HG02973 (cell line): Measurements from ENCODE around the gene FAM171A2.
"Not testable (repeated sequence)": the region's sequence is repeated elsewhere in the genome, so short reads cannot be mapped to it uniquely, and the experiment has no call there.

Experiments
- ATAC-seq: cut with Tn5 transposase; IDR thresholded peaks from one replicate; pipeline ENCODE4 v1.9.1; 2021; ENCODE audit warnings: moderate library complexity; ENCODE audit not compliant: unreplicated experiment

FAM171A2 gene

DNA sequence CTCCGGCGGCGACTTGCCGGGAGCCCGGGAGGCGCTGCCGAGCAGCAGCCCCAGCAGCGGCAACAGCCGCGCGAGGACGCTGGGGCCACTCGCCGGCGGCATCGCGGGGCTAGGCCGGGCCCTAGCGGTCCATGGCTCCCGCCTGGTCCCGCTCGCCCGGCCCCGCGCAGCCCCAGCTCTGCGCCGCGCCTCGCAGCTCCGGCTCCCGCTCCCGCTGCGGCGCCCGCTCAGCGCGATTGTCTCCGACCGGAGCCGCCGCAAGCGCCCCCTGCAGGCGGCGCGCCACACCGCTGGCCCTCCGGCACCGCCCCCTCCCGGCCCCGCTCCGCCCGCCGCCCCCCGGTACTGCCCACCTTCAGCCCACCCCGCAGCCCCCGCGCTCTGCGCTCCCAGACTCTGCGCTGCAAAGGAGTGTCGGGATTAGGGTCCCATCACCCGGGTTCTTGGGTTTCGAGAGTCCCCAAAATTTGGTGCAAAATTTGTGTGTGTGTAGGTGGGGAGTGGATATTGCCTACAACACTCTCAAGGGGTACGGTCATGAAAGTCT, at the start of gene FAM171A2:
Gene FAM171A2 (minus strand): TSS at position 241 of the 547 bp plus-strand sequence. CDS start 139 bp downstream, at position 102.
- ATAC-seq = no peak

DNA sequence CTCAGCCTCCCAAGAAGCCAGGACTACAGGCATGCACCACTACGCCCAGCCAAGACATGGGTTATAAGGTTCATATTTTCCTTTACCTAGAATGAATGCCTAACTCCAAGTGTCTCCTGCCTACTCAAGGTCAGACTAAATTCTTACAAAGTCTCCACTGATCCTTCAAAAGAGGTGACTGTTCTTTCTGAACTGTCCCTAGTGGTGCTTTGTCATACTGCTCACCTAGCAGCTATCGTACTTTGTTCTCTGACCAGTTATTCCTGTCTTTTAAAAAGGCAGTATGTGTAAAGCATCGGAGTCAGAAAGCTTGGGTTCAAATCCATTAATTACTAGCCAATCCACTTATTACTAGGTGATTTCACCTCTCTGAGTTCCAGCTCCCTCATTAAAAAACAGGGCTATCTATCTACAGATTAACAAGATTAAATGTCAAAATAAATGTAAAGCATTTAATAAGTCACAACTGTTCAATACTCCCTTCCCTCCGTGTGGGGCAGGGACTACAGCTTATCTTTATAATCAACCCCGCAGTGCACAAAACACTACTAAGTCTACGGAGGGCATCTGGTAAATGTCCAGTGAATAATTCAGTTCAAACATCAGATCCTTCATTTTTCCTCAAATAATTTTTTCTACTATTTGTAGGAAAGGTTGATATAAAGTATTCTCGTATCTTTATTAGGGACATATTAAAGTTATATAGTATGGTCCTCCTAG, 45.8 kb upstream of the FAM171A2 start:
- no peak for ATAC-seq

- ATAC-seq = no peak
These were observed 45.1 kb upstream of the FAM171A2 start for GRCh38 chr17:44408786-44409185.

GRCh38 chr17:44402564-44403172, 39.0 kb upstream of the FAM171A2 start:
- no peak for ATAC-seq

- no peak for ATAC-seq
These were observed 36.7 kb upstream of the FAM171A2 start for GRCh38 chr17:44400226-44400847.

DNA sequence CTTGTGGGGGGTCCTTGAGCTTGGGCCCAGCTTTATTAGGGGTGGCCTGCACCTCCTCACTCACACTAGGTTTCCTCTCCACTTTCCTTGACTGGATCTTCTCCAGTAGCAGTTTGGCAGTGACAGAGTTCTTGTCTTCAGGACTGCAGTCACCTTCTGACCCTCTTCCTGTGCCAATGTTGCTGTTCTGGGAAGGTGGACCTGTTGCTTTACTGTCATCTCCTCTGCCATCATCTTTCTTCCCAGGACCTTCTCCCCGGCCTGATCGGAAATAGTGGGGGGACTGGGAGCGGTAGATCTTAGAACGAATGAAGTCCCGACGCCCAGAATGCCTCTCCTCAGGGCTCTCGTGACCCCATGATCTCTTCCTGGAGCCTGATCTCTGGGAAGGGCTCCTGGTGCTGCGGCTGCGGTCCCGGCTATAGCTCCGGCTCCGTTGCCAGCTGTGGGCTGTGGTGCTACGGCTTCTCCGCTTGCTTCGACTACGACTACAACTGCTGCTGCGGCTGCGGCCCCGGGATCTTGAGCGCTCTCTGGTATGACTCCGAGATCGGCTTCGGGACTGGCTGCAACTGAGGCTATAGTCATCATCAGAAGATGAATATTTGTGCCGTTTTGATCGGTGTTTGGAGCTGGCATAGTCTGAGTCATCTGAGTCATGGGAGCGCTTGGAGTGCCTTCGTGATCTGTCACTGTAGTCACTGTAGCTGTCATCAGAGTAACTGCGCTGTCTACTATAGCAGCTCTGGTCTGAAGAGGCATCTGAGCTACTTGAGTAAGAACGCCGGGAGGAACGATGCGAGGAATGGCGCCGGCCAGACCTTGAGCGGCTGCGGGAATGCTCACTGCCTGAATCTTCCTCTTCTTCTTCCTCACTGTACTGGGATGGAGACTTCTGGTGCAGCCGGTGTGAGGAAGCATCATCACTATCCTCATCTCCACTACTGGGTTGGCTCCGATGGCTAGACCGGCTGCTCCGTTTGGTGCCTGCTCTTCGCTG, 35.3 kb upstream of the FAM171A2 start:
- no peak for ATAC-seq

GRCh38 chr17:44397479-44398440, 34.1 kb upstream of the FAM171A2 start:
- no peak for ATAC-seq

DNA sequence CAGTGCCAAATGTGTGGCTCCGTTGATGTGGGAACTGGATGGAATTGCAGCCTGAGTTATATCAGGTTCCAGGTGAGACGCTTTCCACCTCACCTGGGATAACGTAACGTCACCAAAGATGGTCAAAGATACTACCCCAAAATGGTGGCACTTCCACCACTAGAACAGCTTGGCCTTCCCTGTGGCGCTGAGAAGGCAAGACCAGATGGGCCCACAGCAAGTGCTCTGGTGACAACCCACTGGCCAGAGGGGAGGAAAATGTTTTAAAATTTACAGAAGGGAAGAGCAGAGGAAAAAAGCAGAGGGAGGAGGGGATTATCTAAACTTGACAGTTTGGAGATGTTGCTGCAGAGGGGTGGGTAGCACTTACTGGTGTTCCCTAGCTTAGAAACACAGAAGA, 33.3 kb upstream of the FAM171A2 start:
- ATAC-seq = no peak

- ATAC-seq = no peak
These were observed 31.2 kb upstream of the FAM171A2 start for GRCh38 chr17:44394833-44395232.

GRCh38 chr17:44394112-44394511, 30.5 kb upstream of the FAM171A2 start:
- ATAC-seq = not testable (repeated sequence)

DNA sequence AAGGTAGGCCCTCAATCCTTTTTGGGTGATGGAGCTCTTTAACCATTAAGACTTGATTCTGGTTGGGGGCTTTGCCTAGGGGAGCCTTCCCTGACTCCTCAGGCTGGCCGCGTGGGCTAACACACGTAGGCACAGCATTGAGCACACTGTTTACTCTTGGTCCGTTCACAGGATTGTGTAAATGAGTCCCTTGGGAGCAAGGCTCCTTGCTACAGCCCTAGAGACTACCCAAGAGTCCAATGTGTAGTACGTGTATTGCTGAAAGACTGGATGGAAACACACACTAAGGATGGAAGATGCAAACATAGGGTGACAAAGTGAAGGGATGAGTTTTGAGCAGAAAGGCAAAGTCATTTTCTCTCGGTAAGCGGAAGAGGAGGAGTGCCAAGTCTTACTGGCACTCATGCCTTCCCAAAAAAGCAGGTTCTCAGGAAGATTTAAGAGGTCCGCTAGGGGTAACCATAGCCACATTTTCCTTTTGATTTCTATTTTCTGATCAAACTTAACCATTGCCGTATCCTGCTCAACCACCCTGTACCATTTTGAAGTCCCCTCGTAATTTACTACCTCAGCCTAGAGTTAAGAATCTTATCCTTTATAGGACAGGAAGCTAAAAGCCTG, 26.7 kb upstream of the FAM171A2 start:
- no peak for ATAC-seq

GRCh38 chr17:44389723-44390202, 26.1 kb upstream of the FAM171A2 start:
- no peak for ATAC-seq

GRCh38 chr17:44389281-44389680, 25.6 kb upstream of the FAM171A2 start, which contains the start of gene ITGA2B:
Gene ITGA2B, minus strand, starts transcription at chr17:44389649. Its CDS starts 176 bp downstream, at chr17:44389473.
- no peak for ATAC-seq

DNA sequence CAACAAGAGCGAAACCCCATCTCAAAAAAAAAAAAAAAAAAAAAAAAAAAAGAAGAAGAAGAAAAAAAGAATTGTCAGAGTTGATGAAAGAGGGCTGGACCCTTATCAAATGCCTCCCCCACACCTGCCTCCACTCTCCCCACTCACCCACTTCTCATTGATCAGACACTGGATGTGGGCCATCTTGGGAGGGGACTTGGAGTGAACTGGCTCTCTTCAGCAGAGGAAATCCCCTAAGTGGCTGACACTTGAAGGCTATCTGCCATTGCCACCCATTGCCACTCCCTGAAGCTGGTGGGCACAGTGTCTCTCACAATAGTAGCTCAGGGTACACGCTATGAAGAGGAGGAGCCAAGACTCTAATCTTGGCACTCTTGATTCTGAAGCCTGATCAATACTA, 24.2 kb upstream of the FAM171A2 start:
- no peak for ATAC-seq

GRCh38 chr17:44386182-44386525, 22.5 kb upstream of the FAM171A2 start:
- ATAC-seq = no peak

DNA sequence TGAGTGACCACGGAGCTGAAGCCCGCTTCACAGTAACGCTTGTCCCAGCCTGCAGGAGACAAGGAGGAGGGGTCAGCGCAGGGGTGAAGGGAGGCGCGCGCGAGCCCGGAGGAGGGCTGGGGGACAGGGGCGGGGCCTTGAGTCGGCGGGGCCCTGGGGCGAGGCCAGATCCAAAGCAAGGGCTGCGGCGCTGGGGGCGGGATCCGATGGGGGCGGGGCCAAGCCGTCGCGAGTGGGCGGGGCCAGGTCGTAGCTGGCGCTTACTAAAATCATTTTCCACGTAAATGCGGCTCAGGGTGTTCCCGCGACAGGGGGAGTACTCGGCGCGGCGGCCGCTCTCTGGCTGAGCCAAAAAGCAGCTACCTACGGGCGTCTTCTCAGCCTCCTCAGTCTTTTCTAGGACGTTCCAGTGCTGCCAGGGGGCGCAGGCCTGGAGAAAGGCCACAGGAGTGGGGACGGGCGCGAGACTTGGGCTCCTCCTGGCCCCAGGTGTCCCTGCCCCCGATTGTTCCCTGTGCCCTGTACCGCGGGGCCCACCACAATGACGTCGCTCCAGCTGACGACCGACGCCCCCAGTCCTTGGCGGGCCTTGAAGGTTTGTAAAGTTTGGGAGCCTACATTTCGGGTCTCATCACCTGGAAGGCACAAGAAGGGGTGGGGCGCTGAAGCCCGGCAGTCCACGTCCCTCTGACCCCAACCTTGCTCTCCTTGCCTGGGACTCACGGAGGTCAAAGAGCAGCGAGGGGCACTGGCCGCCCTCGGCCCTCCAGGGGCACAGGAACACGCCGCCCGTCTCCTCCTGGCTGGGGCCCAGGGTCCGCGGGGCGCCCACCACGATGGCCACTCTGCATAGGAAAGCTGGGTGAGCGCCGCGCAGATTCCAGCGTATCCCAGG, 21.9 kb upstream of the FAM171A2 start:
- peak; percentile 64 for ATAC-seq

DNA sequence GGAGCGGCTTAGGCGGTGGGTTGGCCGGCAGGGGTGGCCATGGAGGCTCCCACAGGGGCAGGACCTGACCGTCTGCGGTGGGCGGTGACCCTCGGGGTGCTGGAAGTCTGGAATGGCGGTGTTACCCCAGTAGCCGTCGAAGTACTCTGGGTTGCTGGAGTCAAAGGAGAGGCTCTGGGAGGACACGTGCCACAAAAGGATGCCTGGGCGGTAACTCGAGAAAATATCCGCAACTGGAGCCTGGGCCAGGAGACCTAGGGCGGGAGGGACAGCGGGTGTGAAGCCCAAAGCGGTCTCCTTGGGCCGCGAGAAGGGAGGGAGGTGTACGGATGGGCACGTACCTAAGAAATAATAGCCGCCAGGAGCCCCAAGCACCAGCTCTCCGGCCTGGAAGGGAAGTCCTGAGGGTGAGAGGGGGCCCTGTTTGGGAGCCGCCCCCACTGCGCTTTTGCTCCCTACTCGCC, 21.2 kb upstream of the FAM171A2 start:
- no peak for ATAC-seq
